DOHH2 (cell line): Measurements from ENCODE around the gene IFIT3.

Experiments used
- CTCF ChIP-seq: fragments of 200-600 bp; sonication (generic); IDR thresholded peaks from one replicate; pipeline ENCODE4 v1.5.1; 2014; ENCODE audit warnings: antibody characterized with exemption, mild to moderate bottlenecking, low read depth, low read length; ENCODE audit not compliant: poor library complexity, severe bottlenecking
- EZH2phosphoT487 ChIP-seq: fragments of 200-600 bp; sonication (generic); IDR thresholded peaks from 2 replicates; pipeline ENCODE4 v1.6.1; 2017; ENCODE audit warnings: borderline replicate concordance, mild to moderate bottlenecking, antibody characterized with exemption, low read length, moderate library complexity, mixed read lengths

GRCh38 chr10:89294721-89295239 is 33.0 kb upstream of the IFIT3 start:
- TF ChIP-seq CTCF (no peak), EZH2phosphoT487 (no peak)
